HEK293 (cell line): ENCODE results near the gene SRPK3.

Experiments
- MEIS1 ChIP-seq: sonication (generic); formaldehyde crosslinking; IDR thresholded peaks from 2 replicates; pipeline ENCODE4 v1.8.1; 2022; ENCODE audit warnings: missing genetic modification reagents, mild to moderate bottlenecking, borderline replicate concordance
- TCF7L2 ChIP-seq: IDR thresholded peaks from 2 replicates; pipeline ENCODE4 v1.6.1; 2011; ENCODE audit warnings: low read depth, mild to moderate bottlenecking, inconsistent platforms, low read length, moderate library complexity, borderline replicate concordance
- YY1 ChIP-seq: fragments of 450-650 bp; formaldehyde crosslinking; IDR thresholded peaks from 2 replicates; pipeline ENCODE4 v1.5.1; 2018; ENCODE audit warnings: missing biosample characterization, missing genetic modification characterization
- ZBTB21 ChIP-seq: fragments of 450-650 bp; formaldehyde crosslinking; IDR thresholded peaks from 2 replicates; pipeline ENCODE4 v1.5.1; 2017; ENCODE audit warnings: missing biosample characterization, missing genetic modification characterization
- ZBTB8A ChIP-seq: fragments of 450-650 bp; formaldehyde crosslinking; IDR thresholded peaks from 2 replicates; pipeline ENCODE4 v1.5.1; 2016; ENCODE audit warnings: missing biosample characterization, missing genetic modification characterization
- ZNF146 ChIP-seq: fragments of 450-650 bp; formaldehyde crosslinking; IDR thresholded peaks from 2 replicates; pipeline ENCODE4 v1.5.1; 2016; ENCODE audit warnings: missing biosample characterization, missing genetic modification characterization
- ZNF280D ChIP-seq: fragments of 450-650 bp; formaldehyde crosslinking; IDR thresholded peaks from 2 replicates; pipeline ENCODE4 v1.5.1; 2016; ENCODE audit warnings: missing biosample characterization, missing genetic modification characterization
- ZNF488 ChIP-seq: fragments of 450-650 bp; formaldehyde crosslinking; IDR thresholded peaks from 2 replicates; pipeline ENCODE4 v1.5.1; 2016; ENCODE audit warnings: missing biosample characterization, missing genetic modification characterization
- ZNF768 ChIP-seq: fragments of 450-650 bp; formaldehyde crosslinking; IDR thresholded peaks from 2 replicates; pipeline ENCODE4 v1.5.1; 2018; ENCODE audit warnings: missing biosample characterization, mild to moderate bottlenecking, missing genetic modification characterization
- ZSCAN16 ChIP-seq: fragments of 450-650 bp; formaldehyde crosslinking; IDR thresholded peaks from 2 replicates; pipeline ENCODE4 v1.5.1; 2016; ENCODE audit warnings: missing biosample characterization, missing genetic modification characterization
- TF ChIP-seq, protein P1 (sequence below): fragments of 450-650 bp; formaldehyde crosslinking; IDR thresholded peaks from 2 replicates; pipeline ENCODE4 v1.5.1; 2016; ENCODE audit warnings: missing biosample characterization, missing genetic modification characterization
- TF ChIP-seq, protein P2 (sequence below): fragments of 450-650 bp; formaldehyde crosslinking; IDR thresholded peaks from 2 replicates; pipeline ENCODE4 v1.5.1; 2017; ENCODE audit warnings: missing biosample characterization, missing genetic modification characterization

- TF ChIP-seq, protein P1, sequence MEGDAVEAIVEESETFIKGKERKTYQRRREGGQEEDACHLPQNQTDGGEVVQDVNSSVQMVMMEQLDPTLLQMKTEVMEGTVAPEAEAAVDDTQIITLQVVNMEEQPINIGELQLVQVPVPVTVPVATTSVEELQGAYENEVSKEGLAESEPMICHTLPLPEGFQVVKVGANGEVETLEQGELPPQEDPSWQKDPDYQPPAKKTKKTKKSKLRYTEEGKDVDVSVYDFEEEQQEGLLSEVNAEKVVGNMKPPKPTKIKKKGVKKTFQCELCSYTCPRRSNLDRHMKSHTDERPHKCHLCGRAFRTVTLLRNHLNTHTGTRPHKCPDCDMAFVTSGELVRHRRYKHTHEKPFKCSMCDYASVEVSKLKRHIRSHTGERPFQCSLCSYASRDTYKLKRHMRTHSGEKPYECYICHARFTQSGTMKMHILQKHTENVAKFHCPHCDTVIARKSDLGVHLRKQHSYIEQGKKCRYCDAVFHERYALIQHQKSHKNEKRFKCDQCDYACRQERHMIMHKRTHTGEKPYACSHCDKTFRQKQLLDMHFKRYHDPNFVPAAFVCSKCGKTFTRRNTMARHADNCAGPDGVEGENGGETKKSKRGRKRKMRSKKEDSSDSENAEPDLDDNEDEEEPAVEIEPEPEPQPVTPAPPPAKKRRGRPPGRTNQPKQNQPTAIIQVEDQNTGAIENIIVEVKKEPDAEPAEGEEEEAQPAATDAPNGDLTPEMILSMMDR (tag by site-specific recombination): no peak
- TF ChIP-seq ZSCAN16 (tag by site-specific recombination) (no peak), ZNF768 (no peak), YY1 (no peak), TCF7L2 (no peak), ZBTB8A (tag by site-specific recombination) (no peak), ZNF488 (tag by site-specific recombination) (no peak), ZNF280D (tag by site-specific recombination) (no peak), ZNF146 (no peak), MEIS1 (CRISPR knock-in tag) (no peak), ZBTB21 (tag by site-specific recombination) (no peak)
- TF ChIP-seq, protein P2, sequence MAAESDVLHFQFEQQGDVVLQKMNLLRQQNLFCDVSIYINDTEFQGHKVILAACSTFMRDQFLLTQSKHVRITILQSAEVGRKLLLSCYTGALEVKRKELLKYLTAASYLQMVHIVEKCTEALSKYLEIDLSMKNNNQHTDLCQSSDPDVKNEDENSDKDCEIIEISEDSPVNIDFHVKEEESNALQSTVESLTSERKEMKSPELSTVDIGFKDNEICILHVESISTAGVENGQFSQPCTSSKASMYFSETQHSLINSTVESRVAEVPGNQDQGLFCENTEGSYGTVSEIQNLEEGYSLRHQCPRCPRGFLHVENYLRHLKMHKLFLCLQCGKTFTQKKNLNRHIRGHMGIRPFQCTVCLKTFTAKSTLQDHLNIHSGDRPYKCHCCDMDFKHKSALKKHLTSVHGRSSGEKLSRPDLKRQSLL (tag by site-specific recombination): no peak
Measured at GRCh38 chrX:153776120-153776599, 4.7 kb upstream of the SRPK3 start.
